Measurements from ENCODE around the gene SCARF2.

- TF ChIP-seq POLR2AphosphoS5 (IDR thresholded peaks at IDR 0.05; ENCODE audit: low read depth, low read length) (no peak), SIN3A (IDR thresholded peaks at IDR 0.05; ENCODE audit: borderline replicate concordance, insufficient read depth, low read length) (no peak), TAF1 (IDR thresholded peaks at IDR 0.05; ENCODE audit: borderline replicate concordance, insufficient read depth, low read length) (no peak), REST (IDR thresholded peaks at IDR 0.05; ENCODE audit: insufficient read depth in 1 of 2, low read depth in 2 of 2, low read length in 2 of 2) (no peak)
These were observed 24.2 kb downstream of the SCARF2 start for GRCh38 chr22:20413217-20414058.
